ENCODE data around the gene DNAH2. TPM values are rescaled to one million over a fixed set of nuclear protein-coding genes. Genes with fewer than 3 reads are reported as not detected.
A peak's percentile ranks its signal among the peaks of the same experiment; 100 is the strongest.

The DNAH2 gene
- total and polyA plus RNA-seq, 3 donors from 2014 or later = 11.7 to 24.9 (median 22.7) TPM

GRCh38 chr17:7840875-7841274, 123.3 kb downstream of the DNAH2 start:
- H3K27me3 ChIP-seq = no peaks in the 10 kb centered on the region
- no peak for DNase-seq
- peak overlapping the region; percentile 97 for H3K27ac ChIP-seq
- intact Hi-C loops (cut with DNase I; ENCODE audit: low total_unique reads) = loop anchor here (5.0 kb wide), 1 partner anchor 311 kb away; the partner anchor contains the start of gene PER1
- H3K36me3 ChIP-seq (ENCODE audit: low read depth, missing control alignments) = no peaks in the 10 kb centered on the region
- TF ChIP-seq, protein P1, sequence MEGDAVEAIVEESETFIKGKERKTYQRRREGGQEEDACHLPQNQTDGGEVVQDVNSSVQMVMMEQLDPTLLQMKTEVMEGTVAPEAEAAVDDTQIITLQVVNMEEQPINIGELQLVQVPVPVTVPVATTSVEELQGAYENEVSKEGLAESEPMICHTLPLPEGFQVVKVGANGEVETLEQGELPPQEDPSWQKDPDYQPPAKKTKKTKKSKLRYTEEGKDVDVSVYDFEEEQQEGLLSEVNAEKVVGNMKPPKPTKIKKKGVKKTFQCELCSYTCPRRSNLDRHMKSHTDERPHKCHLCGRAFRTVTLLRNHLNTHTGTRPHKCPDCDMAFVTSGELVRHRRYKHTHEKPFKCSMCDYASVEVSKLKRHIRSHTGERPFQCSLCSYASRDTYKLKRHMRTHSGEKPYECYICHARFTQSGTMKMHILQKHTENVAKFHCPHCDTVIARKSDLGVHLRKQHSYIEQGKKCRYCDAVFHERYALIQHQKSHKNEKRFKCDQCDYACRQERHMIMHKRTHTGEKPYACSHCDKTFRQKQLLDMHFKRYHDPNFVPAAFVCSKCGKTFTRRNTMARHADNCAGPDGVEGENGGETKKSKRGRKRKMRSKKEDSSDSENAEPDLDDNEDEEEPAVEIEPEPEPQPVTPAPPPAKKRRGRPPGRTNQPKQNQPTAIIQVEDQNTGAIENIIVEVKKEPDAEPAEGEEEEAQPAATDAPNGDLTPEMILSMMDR (IDR thresholded peaks at IDR 0.05) = no peak
- TF ChIP-seq POLR2A (IDR thresholded peaks at IDR 0.05) = no peak
- H3K4me1 ChIP-seq = peaks cover 52% of the 10 kb centered on the region
- no peaks in the 10 kb centered on the region for H3K9me3 ChIP-seq
- peak overlapping the region in 1 of 2 donors; percentile 97 for H3K4me3 ChIP-seq
- 53 to 63% methylated on average over 1 of the region's 1 CpG for WGBS, 2 donors

GRCh38 chr17:7841396-7841914, 123.9 kb downstream of the DNAH2 start:
- no peaks in the 10 kb centered on the region for H3K9me3 ChIP-seq
- 1 to 3% methylated on average over 25 to 30 of the region's 34 CpGs for WGBS, 2 donors
- H3K27me3 ChIP-seq = no peaks in the 10 kb centered on the region
- DNase-seq = peak; percentile 83
- H3K27ac ChIP-seq = peak overlapping the region; percentile 97
- intact Hi-C loops (cut with DNase I; ENCODE audit: low total_unique reads) = loop anchor here (5.0 kb wide), 1 partner anchor 311 kb away; the partner anchor contains the start of gene PER1
- TF ChIP-seq, protein P1 (IDR thresholded peaks at IDR 0.05) = no peak
- TF ChIP-seq POLR2A (IDR thresholded peaks at IDR 0.05) = no peak
- peaks cover 52% of the 10 kb centered on the region for H3K4me1 ChIP-seq
- H3K36me3 ChIP-seq (ENCODE audit: low read depth, missing control alignments) = no peaks in the 10 kb centered on the region
- H3K4me3 ChIP-seq = peak overlapping the region; percentile 77 to 97

- Histone ChIP-seq H3K4me3 (peak overlapping the region; percentile 77 to 97), H3K27ac (peak overlapping the region; percentile 97), H3K9me3 (no peaks in the 10 kb centered on the region), H3K27me3 (no peaks in the 10 kb centered on the region), H3K36me3 (ENCODE audit: low read depth, missing control alignments) (no peaks in the 10 kb centered on the region), H3K4me1 (peaks cover 50% of the 10 kb centered on the region)
- DNase-seq = peak; percentile 93
- TF ChIP-seq, protein P1 (IDR thresholded peaks at IDR 0.05) = peak in 1 of 3 experiments; percentile 5
- no peak for TF ChIP-seq POLR2A (IDR thresholded peaks at IDR 0.05)
- intact Hi-C loops (cut with DNase I; ENCODE audit: low total_unique reads) = loop anchor here (5.0 kb wide), 1 partner anchor 310 kb away; the partner anchor contains the start of gene PER1
- 0% methylated on average over 11 to 42 of the region's 46 CpGs for WGBS, 2 donors
Observed at GRCh38 chr17:7841915-7842379, 124.4 kb downstream of the DNAH2 start.

- no peaks in the 10 kb centered on the region for H3K9me3 ChIP-seq
- H3K36me3 ChIP-seq (ENCODE audit: low read depth, missing control alignments) = no peaks in the 10 kb centered on the region
- H3K4me3 ChIP-seq = peak overlapping the region; percentile 77 to 97
- no peak for TF ChIP-seq POLR2A (IDR thresholded peaks at IDR 0.05)
- TF ChIP-seq, protein P1 (IDR thresholded peaks at IDR 0.05) = no peak
- peaks cover 43% of the 10 kb centered on the region for H3K4me1 ChIP-seq
- 0% methylated on average over 36 to 46 of the region's 47 CpGs for WGBS, 2 donors
- H3K27ac ChIP-seq = peak overlapping the region; percentile 97
- H3K27me3 ChIP-seq = no peaks in the 10 kb centered on the region
- intact Hi-C loops (cut with DNase I; ENCODE audit: low total_unique reads) = loop anchor here (5.0 kb wide), 1 partner anchor 310 kb away; the partner anchor contains the start of gene PER1
- DNase-seq = peak; percentile 65
Observed at GRCh38 chr17:7842380-7843256, 125.1 kb downstream of the DNAH2 start.

Data from testis (tissue), 3 donors.